NB4 (cell line): ENCODE data around the gene C4BPB.

Experiments used
- MYC ChIP-seq: IDR thresholded peaks from 2 replicates; pipeline ENCODE4 v1.6.1; 2011; ENCODE audit warnings: low read depth, low read length
- POLR2A ChIP-seq: IDR thresholded peaks from 2 replicates; pipeline ENCODE4 v1.6.1; 2011; ENCODE audit warnings: mild to moderate bottlenecking; ENCODE audit not compliant: insufficient read length; ENCODE audit errors: extremely low read depth
- TF ChIP-seq, protein P1 (sequence below): IDR thresholded peaks from one replicate; pipeline ENCODE4 v1.5.1; 2012; ENCODE audit warnings: low read depth, low read length
- TF ChIP-seq, protein P2 (sequence below): IDR thresholded peaks from 2 replicates; pipeline ENCODE4 v1.6.1; 2011; ENCODE audit warnings: low read depth, low read length

DNA sequence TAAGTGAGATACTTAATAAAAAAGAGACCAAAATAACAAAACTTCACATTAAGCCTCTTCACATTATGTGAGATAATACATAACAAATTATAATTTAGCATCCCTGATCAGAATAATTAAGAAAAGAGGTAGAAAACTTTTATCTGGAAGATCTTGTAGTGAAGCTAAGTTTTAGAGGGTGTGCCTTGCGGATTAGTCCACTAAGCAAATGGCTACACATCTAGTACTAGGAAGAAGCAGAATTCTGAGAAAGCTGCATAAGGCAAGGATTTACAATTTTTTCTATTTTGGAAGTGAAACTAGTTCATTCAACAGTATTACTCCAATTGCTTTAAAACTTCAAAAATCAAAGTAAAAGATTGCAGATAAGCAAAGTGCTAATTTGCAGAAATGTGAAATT, 41.2 kb upstream of the C4BPB start:
- TF ChIP-seq, protein P1, sequence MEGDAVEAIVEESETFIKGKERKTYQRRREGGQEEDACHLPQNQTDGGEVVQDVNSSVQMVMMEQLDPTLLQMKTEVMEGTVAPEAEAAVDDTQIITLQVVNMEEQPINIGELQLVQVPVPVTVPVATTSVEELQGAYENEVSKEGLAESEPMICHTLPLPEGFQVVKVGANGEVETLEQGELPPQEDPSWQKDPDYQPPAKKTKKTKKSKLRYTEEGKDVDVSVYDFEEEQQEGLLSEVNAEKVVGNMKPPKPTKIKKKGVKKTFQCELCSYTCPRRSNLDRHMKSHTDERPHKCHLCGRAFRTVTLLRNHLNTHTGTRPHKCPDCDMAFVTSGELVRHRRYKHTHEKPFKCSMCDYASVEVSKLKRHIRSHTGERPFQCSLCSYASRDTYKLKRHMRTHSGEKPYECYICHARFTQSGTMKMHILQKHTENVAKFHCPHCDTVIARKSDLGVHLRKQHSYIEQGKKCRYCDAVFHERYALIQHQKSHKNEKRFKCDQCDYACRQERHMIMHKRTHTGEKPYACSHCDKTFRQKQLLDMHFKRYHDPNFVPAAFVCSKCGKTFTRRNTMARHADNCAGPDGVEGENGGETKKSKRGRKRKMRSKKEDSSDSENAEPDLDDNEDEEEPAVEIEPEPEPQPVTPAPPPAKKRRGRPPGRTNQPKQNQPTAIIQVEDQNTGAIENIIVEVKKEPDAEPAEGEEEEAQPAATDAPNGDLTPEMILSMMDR: no peak
- TF ChIP-seq POLR2A (no peak), MYC (no peak)
- TF ChIP-seq, protein P2, sequence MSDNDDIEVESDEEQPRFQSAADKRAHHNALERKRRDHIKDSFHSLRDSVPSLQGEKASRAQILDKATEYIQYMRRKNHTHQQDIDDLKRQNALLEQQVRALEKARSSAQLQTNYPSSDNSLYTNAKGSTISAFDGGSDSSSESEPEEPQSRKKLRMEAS: no peak
